ENCODE results near the gene FOXP2.

FOXP2 gene

DNA sequence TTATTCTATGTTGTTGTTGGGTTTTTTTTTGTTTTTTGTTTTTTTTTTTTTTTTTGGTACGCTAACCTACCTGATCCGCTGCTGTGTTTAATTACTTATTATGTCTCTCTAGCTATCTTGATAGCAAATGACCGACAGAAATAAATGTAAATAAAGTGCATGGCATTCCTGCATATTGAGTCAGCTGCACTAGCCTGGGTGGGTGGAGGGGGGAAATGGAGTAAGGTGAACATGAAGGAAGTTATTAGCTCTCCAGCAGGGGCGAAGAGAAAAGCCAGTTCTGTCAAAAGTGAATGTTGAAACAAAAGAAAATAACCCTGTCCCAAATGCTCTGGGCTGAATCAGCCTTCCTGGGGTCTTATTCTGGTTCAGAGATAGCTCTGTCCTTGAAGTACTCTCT, 296.6 kb downstream of the FOXP2 start:
- Histone ChIP-seq H3K27ac (no peak overlapping the region), H3K4me1 (ENCODE audit: low read depth, poor library complexity, severe bottlenecking) (no peaks in the 10 kb centered on the region), H3K4me3 (IDR thresholded peaks at IDR 0.05; ENCODE audit: insufficient read depth, low read depth, low read length) (no peak overlapping the region), H2AFZ (ENCODE audit: low read depth) (no peak overlapping the region), H4K20me1 (ENCODE audit: insufficient read depth) (no peaks in the 10 kb centered on the region), H3K9ac (no peak overlapping the region), H3K27me3 (ENCODE audit: insufficient read depth, low read depth) (no peaks in the 10 kb centered on the region), H3K36me3 (ENCODE audit: insufficient read depth) (no peaks in the 10 kb centered on the region), H3K79me2 (ENCODE audit: insufficient read depth, low read depth) (no peaks in the 10 kb centered on the region), H3K4me2 (no peak overlapping the region)
- TF ChIP-seq, protein P1, sequence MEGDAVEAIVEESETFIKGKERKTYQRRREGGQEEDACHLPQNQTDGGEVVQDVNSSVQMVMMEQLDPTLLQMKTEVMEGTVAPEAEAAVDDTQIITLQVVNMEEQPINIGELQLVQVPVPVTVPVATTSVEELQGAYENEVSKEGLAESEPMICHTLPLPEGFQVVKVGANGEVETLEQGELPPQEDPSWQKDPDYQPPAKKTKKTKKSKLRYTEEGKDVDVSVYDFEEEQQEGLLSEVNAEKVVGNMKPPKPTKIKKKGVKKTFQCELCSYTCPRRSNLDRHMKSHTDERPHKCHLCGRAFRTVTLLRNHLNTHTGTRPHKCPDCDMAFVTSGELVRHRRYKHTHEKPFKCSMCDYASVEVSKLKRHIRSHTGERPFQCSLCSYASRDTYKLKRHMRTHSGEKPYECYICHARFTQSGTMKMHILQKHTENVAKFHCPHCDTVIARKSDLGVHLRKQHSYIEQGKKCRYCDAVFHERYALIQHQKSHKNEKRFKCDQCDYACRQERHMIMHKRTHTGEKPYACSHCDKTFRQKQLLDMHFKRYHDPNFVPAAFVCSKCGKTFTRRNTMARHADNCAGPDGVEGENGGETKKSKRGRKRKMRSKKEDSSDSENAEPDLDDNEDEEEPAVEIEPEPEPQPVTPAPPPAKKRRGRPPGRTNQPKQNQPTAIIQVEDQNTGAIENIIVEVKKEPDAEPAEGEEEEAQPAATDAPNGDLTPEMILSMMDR (conservative IDR thresholded peaks at IDR 0.05; ENCODE audit: low read depth, low read length): no peak

DNA sequence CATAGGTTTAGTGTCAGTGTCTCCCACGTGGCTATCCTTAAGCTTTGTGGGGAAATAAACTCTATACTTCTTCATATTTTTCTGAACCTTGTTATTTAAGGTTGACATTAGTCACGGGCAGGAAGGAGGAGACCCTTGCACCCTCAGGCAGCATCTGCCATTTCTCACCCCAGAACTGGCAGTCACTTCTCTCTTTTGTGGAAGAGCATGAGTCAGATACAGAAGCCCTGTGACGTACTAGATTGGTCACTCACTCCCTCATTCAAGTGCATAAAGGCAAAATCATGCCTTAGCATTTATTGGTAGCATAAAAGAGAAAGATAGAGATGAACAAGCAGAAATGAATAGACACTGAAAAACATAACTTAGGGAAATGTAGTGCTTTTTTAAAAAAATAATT, 301.3 kb downstream of the FOXP2 start:
- Histone ChIP-seq H3K27ac (no peak overlapping the region), H2AFZ (ENCODE audit: low read depth) (no peak overlapping the region), H3K4me1 (ENCODE audit: low read depth, poor library complexity, severe bottlenecking) (no peaks in the 10 kb centered on the region), H3K36me3 (ENCODE audit: insufficient read depth) (no peaks in the 10 kb centered on the region), H3K9ac (no peak overlapping the region), H3K4me2 (no peak overlapping the region), H4K20me1 (ENCODE audit: insufficient read depth) (no peaks in the 10 kb centered on the region), H3K4me3 (IDR thresholded peaks at IDR 0.05; ENCODE audit: insufficient read depth, low read depth, low read length) (no peak overlapping the region), H3K79me2 (ENCODE audit: insufficient read depth, low read depth) (no peaks in the 10 kb centered on the region), H3K27me3 (ENCODE audit: insufficient read depth, low read depth) (no peaks in the 10 kb centered on the region)
- TF ChIP-seq, protein P1 (conservative IDR thresholded peaks at IDR 0.05; ENCODE audit: low read depth, low read length): no peak

DNA sequence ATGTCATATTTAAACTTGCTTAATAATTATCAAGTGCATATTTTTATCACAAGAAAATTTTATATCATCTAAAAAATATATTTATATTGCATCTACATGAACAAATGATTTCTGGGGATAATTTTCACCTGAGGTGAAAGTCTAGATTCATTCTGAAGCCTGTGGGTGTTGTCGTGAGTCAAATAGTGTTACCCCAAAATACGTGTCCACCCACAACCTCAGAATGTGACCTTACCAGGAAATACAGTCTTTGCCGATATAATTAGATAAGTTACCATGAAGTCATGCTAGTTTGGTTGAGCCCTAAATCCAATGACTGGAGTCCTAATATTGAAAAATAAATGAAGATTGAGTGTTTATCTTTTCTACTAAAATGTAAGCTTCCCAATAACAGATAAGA, 304.2 kb downstream of the FOXP2 start:
- Histone ChIP-seq H2AFZ (ENCODE audit: low read depth) (no peak overlapping the region), H3K4me1 (ENCODE audit: low read depth, poor library complexity, severe bottlenecking) (no peaks in the 10 kb centered on the region), H3K4me3 (IDR thresholded peaks at IDR 0.05; ENCODE audit: insufficient read depth, low read depth, low read length) (no peak overlapping the region), H3K4me2 (no peak overlapping the region), H3K27me3 (ENCODE audit: insufficient read depth, low read depth) (no peaks in the 10 kb centered on the region), H3K27ac (no peak overlapping the region), H4K20me1 (ENCODE audit: insufficient read depth) (no peaks in the 10 kb centered on the region), H3K79me2 (ENCODE audit: insufficient read depth, low read depth) (no peaks in the 10 kb centered on the region), H3K9ac (no peak overlapping the region), H3K36me3 (ENCODE audit: insufficient read depth) (no peaks in the 10 kb centered on the region)
- TF ChIP-seq, protein P1 (conservative IDR thresholded peaks at IDR 0.05; ENCODE audit: low read depth, low read length): no peak

DNA sequence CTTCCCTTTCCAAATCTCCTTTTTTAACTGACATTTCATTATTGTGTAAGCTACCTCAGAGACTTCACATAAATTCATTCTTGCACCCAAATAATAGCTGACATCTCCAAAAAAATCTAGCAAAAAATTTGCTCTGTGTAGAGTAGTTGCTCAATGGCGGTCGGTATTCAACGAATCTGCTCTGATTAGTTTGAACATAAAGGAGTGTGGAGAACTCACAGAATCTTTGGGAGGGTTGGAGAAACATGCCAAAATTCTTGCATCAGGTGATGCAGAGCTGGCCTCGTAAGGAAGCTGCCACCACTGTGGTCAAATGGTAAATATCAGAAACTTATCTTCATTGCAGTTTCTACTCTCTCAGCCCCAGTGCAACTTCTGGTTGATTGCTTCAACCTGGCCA, 306.1 kb downstream of the FOXP2 start:
- H3K36me3 ChIP-seq (ENCODE audit: insufficient read depth): no peaks in the 10 kb centered on the region
- no peak overlapping the region for H2AFZ ChIP-seq (ENCODE audit: low read depth)
- no peaks in the 10 kb centered on the region for H4K20me1 ChIP-seq (ENCODE audit: insufficient read depth)
- no peaks in the 10 kb centered on the region for H3K4me1 ChIP-seq (ENCODE audit: low read depth, poor library complexity, severe bottlenecking)
- no peak overlapping the region for H3K4me2 ChIP-seq
- no peak overlapping the region for H3K9ac ChIP-seq
- H3K27me3 ChIP-seq (ENCODE audit: insufficient read depth, low read depth): no peaks in the 10 kb centered on the region
- TF ChIP-seq, protein P1 (conservative IDR thresholded peaks at IDR 0.05; ENCODE audit: low read depth, low read length): no peak
- no peak overlapping the region for H3K4me3 ChIP-seq (IDR thresholded peaks at IDR 0.05; ENCODE audit: insufficient read depth, low read depth, low read length)
- H3K27ac ChIP-seq: no peak overlapping the region
- H3K79me2 ChIP-seq (ENCODE audit: insufficient read depth, low read depth): no peaks in the 10 kb centered on the region

DNA sequence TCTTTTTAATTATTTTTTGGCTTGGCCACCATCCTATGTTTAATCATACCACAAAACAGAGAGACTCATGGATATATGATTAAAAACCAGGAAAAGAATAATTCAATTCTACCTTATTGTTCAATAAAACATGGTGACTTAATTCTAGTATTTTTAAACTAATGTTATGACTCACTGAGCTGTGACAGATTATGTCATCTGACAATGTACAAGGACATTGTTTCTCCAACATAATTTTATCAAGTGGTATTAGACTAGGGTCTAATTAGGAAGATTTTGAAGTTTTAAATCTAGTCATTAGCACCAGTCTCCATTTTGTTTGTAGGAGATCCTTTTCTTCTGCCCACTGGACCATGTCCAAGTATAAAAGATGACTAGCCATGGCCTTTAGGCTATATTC, 307.9 kb downstream of the FOXP2 start:
- Histone ChIP-seq H3K9ac (no peak overlapping the region), H4K20me1 (ENCODE audit: insufficient read depth) (no peaks in the 10 kb centered on the region), H3K36me3 (ENCODE audit: insufficient read depth) (no peaks in the 10 kb centered on the region), H3K4me1 (ENCODE audit: low read depth, poor library complexity, severe bottlenecking) (no peaks in the 10 kb centered on the region), H3K79me2 (ENCODE audit: insufficient read depth, low read depth) (no peaks in the 10 kb centered on the region), H2AFZ (ENCODE audit: low read depth) (no peak overlapping the region), H3K27me3 (ENCODE audit: insufficient read depth, low read depth) (no peaks in the 10 kb centered on the region), H3K27ac (no peak overlapping the region), H3K4me2 (no peak overlapping the region), H3K4me3 (IDR thresholded peaks at IDR 0.05; ENCODE audit: insufficient read depth, low read depth, low read length) (no peak overlapping the region)
- TF ChIP-seq, protein P1 (conservative IDR thresholded peaks at IDR 0.05; ENCODE audit: low read depth, low read length): no peak
